A549 (cell line): ENCODE results near the gene STXBP6. TPM values are rescaled to one million over a fixed set of nuclear protein-coding genes. Genes with fewer than 3 reads are reported as not detected.

ENCODE experiments used
- ATAC-seq, 2 experiments: fragments of 200-7000 bp in 1 of 2; fragments of >200 bp in 1 of 2; cut with Nextera tagmentation in 1 of 2; cut with Tn5 transposase in 1 of 2; 3 replicates each; pipeline versions ENCODE4 v1.8.0 to v1.9.1; 2018 to 2020; ENCODE audit warnings: mild to moderate bottlenecking in 1 of 2, moderate library complexity in 1 of 2
- CTCF ChIA-PET: fragments of 300-600 bp; sonication (Branson Sonifier 250); formaldehyde crosslinking; extraction: SDS; loops from one replicate; lab custom pipeline; 2021; ENCODE audit warnings: antibody characterized with exemption, inconsistent platforms; lab: Yijun Ruan, JAX
- POLR2A ChIA-PET: fragments of 350-600 bp; formaldehyde crosslinking; extraction: SDS; loops from one replicate; lab custom pipeline; 2021; ENCODE audit warnings: antibody characterized with exemption, inconsistent platforms; lab: Yijun Ruan, JAX
- DNase-seq, 2 experiments: peaks; one replicate each; pipeline versions ENCODE4 v3.0.0 to v3.0.0-alpha.2; 2011 to 2016; ENCODE audit warnings: low read depth in 1 of 2, low spot score in 1 of 2
- FAIRE-seq: peaks from 2 replicates; lab custom pipeline; 2011; peaks lifted over from hg19 to GRCh38; lab: Jason Lieb, UNC
- H3K27ac ChIP-seq, 2 experiments: fragments of >200 bp; sonication (Bioruptor Twin); formaldehyde crosslinking; 3 replicates each; pipeline ENCODE4 v1.5.1; 2016 to 2017
- H3K4me1 ChIP-seq: fragments of >200 bp; sonication (Bioruptor Twin); formaldehyde crosslinking; 3 replicates; pipeline ENCODE4 v1.6.1; 2016
- H3K4me2 ChIP-seq: fragments of >200 bp; sonication (Bioruptor Twin); formaldehyde crosslinking; 3 replicates; pipeline ENCODE4 v1.6.1; 2016
- H3K4me3 ChIP-seq: fragments of >200 bp; sonication (Bioruptor Twin); formaldehyde crosslinking; 3 replicates; pipeline ENCODE4 v1.5.1; 2016
- H3K9me3 ChIP-seq: fragments of >200 bp; sonication (Bioruptor Twin); formaldehyde crosslinking; 3 replicates; pipeline ENCODE4 v1.6.1; 2016
- CBX2 ChIP-seq: fragments of 200-600 bp; sonication (generic); IDR thresholded peaks from 2 replicates; pipeline ENCODE4 v1.6.1; 2016; ENCODE audit warnings: low read depth, mild to moderate bottlenecking, borderline replicate concordance
- CBX8 ChIP-seq: fragments of 200-600 bp; sonication (generic); IDR thresholded peaks from 2 replicates; pipeline ENCODE4 v1.6.1; 2016
- EHF ChIP-seq: fragments of 250-450 bp; sonication (Bioruptor Pico); IDR thresholded peaks from 2 replicates; pipeline ENCODE4 v1.5.0; 2020; ENCODE audit warnings: mild to moderate bottlenecking
- EHMT2 ChIP-seq: fragments of 200-600 bp; sonication (generic); IDR thresholded peaks from 2 replicates; pipeline ENCODE4 v1.6.1; 2016; ENCODE audit warnings: antibody characterized with exemption, low read depth, mild to moderate bottlenecking, moderate library complexity
- GATA3 ChIP-seq: IDR thresholded peaks from 2 replicates; pipeline ENCODE4 v1.6.1; 2012; ENCODE audit warnings: borderline replicate concordance
- POLR2A ChIP-seq: IDR thresholded peaks from 2 replicates; pipeline ENCODE4 v1.6.1; 2012; ENCODE audit warnings: mild to moderate bottlenecking, low read length
- RARB ChIP-seq: fragments of 250-450 bp; sonication (Bioruptor Pico); IDR thresholded peaks from 2 replicates; pipeline ENCODE4 v1.8.0; 2021; ENCODE audit warnings: mild to moderate bottlenecking, moderate library complexity
- RFX5 ChIP-seq: fragments of 450-650 bp; IDR thresholded peaks from 2 replicates; pipeline ENCODE4 v1.7.1; 2014; ENCODE audit warnings: antibody characterized with exemption, mild to moderate bottlenecking, moderate library complexity
- SREBF2 ChIP-seq: fragments of 450-650 bp; IDR thresholded peaks from 2 replicates; pipeline ENCODE4 v1.6.1; 2014; ENCODE audit warnings: mild to moderate bottlenecking, moderate library complexity
- TFCP2L1 ChIP-seq: fragments of 250-450 bp; sonication (Bioruptor Pico); IDR thresholded peaks from 2 replicates; pipeline ENCODE4 v1.5.0; 2021; ENCODE audit warnings: mild to moderate bottlenecking
- TP53 ChIP-seq: fragments of 250-450 bp; sonication (Bioruptor Pico); IDR thresholded peaks from 2 replicates; pipeline ENCODE4 v1.5.0; 2021; ENCODE audit warnings: mild to moderate bottlenecking, moderate library complexity
- WGBS: methylation state at CpG from one replicate; pipeline ENCODE4 v1.1.6; 2017; ENCODE audit errors: missing lambda C conversion rate; 5-methylcytosine and 5-hydroxymethylcytosine counted together
- polyA plus RNA-seq, 4 experiments: library from polyadenylated mRNA; depleted of rRNA in 3 of 4; stranded (reverse); fragments of >200 nt; fragmentation: RNase III in 1 of 4; extraction: RNeasy Plus Mini Kit Qiagen cat#74134 plus additional on column Dnase treatment in 1 of 4; gene quantifications; 2 replicates in 3 of 4; 3 replicates in 1 of 4; pipeline ENCODE4 v1.2.3, GENCODE V29; 2011 to 2017
- TF ChIP-seq, protein P1 (sequence below): fragments of >200 bp; sonication (Bioruptor Twin); formaldehyde crosslinking; IDR thresholded peaks from 3 replicates; pipeline ENCODE4 v1.6.1; 2016
- TF ChIP-seq, protein P2 (sequence below): fragments of 250-450 bp; sonication (Bioruptor Pico); IDR thresholded peaks from 2 replicates; pipeline ENCODE4 v1.5.0; 2020; ENCODE audit warnings: low read depth, mild to moderate bottlenecking, moderate library complexity
- TF ChIP-seq, protein P3 (sequence below): fragments of >200 bp; sonication (Bioruptor Twin); formaldehyde crosslinking; IDR thresholded peaks from 2 replicates; pipeline ENCODE4 v1.6.1; 2016
- TF ChIP-seq, protein P4 (sequence below): fragments of 200-600 bp; sonication (generic); IDR thresholded peaks from 2 replicates; pipeline ENCODE4 v1.6.1; 2016; ENCODE audit warnings: antibody characterized with exemption, mild to moderate bottlenecking, moderate library complexity
- TF ChIP-seq, protein P5 (sequence below): fragments of >200 bp; sonication (Bioruptor Twin); formaldehyde crosslinking; IDR thresholded peaks from 3 replicates; pipeline ENCODE4 v1.5.1; 2016
- TF ChIP-seq, protein P6 (sequence below): fragments of 150-350 bp; IDR thresholded peaks from 2 replicates; pipeline ENCODE4 v1.6.1; 2014; ENCODE audit warnings: low read depth, mild to moderate bottlenecking, low read length
- TF ChIP-seq, protein P7 (sequence below): IDR thresholded peaks from 2 replicates; pipeline ENCODE4 v1.6.1; 2012
- TF ChIP-seq, protein P8 (sequence below): fragments of 250-450 bp; sonication (Bioruptor Pico); IDR thresholded peaks from 2 replicates; pipeline ENCODE4 v1.5.0; 2021; ENCODE audit warnings: mild to moderate bottlenecking, moderate library complexity, borderline replicate concordance

Gene STXBP6
- polyA plus RNA-seq, 2 of the 4 experiments (the other 2 are of a cell fraction): 1.7 to 6.3 TPM

DNA sequence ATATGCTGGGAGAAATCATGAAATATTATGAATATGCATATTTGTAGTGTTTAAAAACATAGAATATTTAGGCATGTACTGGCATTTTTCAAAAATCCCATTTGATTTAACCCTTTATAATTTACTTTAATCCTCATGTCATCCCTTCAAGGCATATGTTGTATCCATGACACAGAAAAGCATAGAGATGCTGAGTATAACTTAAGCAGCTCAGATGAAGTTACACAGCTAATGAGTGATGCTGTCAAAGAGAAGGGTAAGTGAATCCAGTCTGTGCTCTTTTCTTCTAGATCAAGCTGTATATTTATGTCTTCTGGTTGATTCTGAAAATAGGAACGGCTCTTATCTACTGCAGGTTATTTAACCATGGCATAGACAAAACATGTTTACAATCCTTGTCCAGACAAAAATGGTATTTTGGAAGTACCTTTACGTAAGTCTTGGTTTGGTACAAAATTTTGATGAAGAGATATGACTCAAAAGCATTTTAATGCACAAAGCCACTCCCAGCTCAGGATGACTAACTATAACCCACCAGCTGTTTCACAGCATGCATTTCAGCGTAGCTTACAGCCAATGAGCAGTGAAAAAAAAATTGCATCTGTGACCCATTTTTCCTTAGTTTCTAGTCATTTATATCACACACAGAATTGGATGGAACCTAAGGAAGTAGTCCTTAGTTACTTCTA is 201.7 kb downstream of the STXBP6 start:
- ATAC-seq: no peak
- DNase-seq: no peak
- CTCF ChIA-PET: no interaction called here
- TF ChIP-seq, protein P1, sequence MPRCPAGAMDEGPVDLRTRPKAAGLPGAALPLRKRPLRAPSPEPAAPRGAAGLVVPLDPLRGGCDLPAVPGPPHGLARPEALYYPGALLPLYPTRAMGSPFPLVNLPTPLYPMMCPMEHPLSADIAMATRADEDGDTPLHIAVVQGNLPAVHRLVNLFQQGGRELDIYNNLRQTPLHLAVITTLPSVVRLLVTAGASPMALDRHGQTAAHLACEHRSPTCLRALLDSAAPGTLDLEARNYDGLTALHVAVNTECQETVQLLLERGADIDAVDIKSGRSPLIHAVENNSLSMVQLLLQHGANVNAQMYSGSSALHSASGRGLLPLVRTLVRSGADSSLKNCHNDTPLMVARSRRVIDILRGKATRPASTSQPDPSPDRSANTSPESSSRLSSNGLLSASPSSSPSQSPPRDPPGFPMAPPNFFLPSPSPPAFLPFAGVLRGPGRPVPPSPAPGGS: no peak
- TF ChIP-seq, protein P2, sequence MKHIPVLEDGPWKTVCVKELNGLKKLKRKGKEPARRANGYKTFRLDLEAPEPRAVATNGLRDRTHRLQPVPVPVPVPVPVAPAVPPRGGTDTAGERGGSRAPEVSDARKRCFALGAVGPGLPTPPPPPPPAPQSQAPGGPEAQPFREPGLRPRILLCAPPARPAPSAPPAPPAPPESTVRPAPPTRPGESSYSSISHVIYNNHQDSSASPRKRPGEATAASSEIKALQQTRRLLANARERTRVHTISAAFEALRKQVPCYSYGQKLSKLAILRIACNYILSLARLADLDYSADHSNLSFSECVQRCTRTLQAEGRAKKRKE (CRISPR knock-in tag): no peak
- TF ChIP-seq CBX8: no peak
- TF ChIP-seq, protein P3, sequence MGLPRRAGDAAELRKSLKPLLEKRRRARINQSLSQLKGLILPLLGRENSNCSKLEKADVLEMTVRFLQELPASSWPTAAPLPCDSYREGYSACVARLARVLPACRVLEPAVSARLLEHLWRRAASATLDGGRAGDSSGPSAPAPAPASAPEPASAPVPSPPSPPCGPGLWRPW: no peak
- TF ChIP-seq, protein P4, sequence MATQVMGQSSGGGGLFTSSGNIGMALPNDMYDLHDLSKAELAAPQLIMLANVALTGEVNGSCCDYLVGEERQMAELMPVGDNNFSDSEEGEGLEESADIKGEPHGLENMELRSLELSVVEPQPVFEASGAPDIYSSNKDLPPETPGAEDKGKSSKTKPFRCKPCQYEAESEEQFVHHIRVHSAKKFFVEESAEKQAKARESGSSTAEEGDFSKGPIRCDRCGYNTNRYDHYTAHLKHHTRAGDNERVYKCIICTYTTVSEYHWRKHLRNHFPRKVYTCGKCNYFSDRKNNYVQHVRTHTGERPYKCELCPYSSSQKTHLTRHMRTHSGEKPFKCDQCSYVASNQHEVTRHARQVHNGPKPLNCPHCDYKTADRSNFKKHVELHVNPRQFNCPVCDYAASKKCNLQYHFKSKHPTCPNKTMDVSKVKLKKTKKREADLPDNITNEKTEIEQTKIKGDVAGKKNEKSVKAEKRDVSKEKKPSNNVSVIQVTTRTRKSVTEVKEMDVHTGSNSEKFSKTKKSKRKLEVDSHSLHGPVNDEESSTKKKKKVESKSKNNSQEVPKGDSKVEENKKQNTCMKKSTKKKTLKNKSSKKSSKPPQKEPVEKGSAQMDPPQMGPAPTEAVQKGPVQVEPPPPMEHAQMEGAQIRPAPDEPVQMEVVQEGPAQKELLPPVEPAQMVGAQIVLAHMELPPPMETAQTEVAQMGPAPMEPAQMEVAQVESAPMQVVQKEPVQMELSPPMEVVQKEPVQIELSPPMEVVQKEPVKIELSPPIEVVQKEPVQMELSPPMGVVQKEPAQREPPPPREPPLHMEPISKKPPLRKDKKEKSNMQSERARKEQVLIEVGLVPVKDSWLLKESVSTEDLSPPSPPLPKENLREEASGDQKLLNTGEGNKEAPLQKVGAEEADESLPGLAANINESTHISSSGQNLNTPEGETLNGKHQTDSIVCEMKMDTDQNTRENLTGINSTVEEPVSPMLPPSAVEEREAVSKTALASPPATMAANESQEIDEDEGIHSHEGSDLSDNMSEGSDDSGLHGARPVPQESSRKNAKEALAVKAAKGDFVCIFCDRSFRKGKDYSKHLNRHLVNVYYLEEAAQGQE: no peak
- TF ChIP-seq, protein P5, sequence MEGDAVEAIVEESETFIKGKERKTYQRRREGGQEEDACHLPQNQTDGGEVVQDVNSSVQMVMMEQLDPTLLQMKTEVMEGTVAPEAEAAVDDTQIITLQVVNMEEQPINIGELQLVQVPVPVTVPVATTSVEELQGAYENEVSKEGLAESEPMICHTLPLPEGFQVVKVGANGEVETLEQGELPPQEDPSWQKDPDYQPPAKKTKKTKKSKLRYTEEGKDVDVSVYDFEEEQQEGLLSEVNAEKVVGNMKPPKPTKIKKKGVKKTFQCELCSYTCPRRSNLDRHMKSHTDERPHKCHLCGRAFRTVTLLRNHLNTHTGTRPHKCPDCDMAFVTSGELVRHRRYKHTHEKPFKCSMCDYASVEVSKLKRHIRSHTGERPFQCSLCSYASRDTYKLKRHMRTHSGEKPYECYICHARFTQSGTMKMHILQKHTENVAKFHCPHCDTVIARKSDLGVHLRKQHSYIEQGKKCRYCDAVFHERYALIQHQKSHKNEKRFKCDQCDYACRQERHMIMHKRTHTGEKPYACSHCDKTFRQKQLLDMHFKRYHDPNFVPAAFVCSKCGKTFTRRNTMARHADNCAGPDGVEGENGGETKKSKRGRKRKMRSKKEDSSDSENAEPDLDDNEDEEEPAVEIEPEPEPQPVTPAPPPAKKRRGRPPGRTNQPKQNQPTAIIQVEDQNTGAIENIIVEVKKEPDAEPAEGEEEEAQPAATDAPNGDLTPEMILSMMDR: no peak
- no peak for TF ChIP-seq TFCP2L1 (CRISPR knock-in tag)
- no peak for TF ChIP-seq EHMT2
- TF ChIP-seq EHF (CRISPR knock-in tag): no peak
- TF ChIP-seq SREBF2: no peak
- no peak for TF ChIP-seq GATA3
- TF ChIP-seq, protein P6, sequence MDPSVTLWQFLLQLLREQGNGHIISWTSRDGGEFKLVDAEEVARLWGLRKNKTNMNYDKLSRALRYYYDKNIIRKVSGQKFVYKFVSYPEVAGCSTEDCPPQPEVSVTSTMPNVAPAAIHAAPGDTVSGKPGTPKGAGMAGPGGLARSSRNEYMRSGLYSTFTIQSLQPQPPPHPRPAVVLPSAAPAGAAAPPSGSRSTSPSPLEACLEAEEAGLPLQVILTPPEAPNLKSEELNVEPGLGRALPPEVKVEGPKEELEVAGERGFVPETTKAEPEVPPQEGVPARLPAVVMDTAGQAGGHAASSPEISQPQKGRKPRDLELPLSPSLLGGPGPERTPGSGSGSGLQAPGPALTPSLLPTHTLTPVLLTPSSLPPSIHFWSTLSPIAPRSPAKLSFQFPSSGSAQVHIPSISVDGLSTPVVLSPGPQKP: no peak
- no peak for TF ChIP-seq RFX5
- no peak for TF ChIP-seq POLR2A
- no peak for TF ChIP-seq RARB (CRISPR knock-in tag)
- no peak for TF ChIP-seq CBX2
- TF ChIP-seq, protein P7, sequence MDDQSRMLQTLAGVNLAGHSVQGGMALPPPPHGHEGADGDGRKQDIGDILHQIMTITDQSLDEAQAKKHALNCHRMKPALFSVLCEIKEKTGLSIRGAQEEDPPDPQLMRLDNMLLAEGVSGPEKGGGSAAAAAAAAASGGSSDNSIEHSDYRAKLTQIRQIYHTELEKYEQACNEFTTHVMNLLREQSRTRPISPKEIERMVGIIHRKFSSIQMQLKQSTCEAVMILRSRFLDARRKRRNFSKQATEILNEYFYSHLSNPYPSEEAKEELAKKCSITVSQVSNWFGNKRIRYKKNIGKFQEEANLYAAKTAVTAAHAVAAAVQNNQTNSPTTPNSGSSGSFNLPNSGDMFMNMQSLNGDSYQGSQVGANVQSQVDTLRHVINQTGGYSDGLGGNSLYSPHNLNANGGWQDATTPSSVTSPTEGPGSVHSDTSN: no peak
- no peak for TF ChIP-seq TP53 (CRISPR knock-in tag)
- TF ChIP-seq, protein P8, sequence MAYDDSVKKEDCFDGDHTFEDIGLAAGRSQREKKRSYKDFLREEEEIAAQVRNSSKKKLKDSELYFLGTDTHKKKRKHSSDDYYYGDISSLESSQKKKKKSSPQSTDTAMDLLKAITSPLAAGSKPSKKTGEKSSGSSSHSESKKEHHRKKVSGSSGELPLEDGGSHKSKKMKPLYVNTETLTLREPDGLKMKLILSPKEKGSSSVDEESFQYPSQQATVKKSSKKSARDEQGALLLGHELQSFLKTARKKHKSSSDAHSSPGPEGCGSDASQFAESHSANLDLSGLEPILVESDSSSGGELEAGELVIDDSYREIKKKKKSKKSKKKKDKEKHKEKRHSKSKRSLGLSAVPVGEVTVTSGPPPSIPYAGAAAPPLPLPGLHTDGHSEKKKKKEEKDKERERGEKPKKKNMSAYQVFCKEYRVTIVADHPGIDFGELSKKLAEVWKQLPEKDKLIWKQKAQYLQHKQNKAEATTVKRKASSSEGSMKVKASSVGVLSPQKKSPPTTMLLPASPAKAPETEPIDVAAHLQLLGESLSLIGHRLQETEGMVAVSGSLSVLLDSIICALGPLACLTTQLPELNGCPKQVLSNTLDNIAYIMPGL (CRISPR knock-in tag): no peak
- TF ChIP-seq, all 56 proteins: peak for 0
- POLR2A ChIA-PET: no interaction called here
- Histone ChIP-seq H3K4me2 (no peak overlapping the region), H3K9me3 (no peaks in the 10 kb centered on the region), H3K4me1 (0 out of 3 replicates have a peak, but pooled peaks cover 4% of the 10 kb centered on the region), H3K4me3 (no peak overlapping the region), H3K27ac (no peak overlapping the region)
- no peak for FAIRE-seq
- 40% methylated on average over 3 of the region's 3 CpGs for WGBS
